ENCODE results near the gene SMYD3.

GRCh38 chr1:245750261-245750660, 756.8 kb downstream of the SMYD3 start:
- no peak for TF ChIP-seq NCOR1 (IDR thresholded peaks at IDR 0.05; ENCODE audit: borderline replicate concordance, low read length)
- TF ChIP-seq, protein P1, sequence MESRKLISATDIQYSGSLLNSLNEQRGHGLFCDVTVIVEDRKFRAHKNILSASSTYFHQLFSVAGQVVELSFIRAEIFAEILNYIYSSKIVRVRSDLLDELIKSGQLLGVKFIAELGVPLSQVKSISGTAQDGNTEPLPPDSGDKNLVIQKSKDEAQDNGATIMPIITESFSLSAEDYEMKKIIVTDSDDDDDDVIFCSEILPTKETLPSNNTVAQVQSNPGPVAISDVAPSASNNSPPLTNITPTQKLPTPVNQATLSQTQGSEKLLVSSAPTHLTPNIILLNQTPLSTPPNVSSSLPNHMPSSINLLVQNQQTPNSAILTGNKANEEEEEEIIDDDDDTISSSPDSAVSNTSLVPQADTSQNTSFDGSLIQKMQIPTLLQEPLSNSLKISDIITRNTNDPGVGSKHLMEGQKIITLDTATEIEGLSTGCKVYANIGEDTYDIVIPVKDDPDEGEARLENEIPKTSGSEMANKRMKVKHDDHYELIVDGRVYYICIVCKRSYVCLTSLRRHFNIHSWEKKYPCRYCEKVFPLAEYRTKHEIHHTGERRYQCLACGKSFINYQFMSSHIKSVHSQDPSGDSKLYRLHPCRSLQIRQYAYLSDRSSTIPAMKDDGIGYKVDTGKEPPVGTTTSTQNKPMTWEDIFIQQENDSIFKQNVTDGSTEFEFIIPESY (CRISPR knock-in tag; IDR thresholded peaks at IDR 0.05) = no peak
- no peak for TF ChIP-seq RFX3 (CRISPR knock-in tag; IDR thresholded peaks at IDR 0.05)
